Mucosa of stomach (tissue), 1 donor: Measurements from ENCODE around the gene TAF11L7.
"Not testable (repeated sequence)": the region's sequence is repeated elsewhere in the genome, so short reads cannot be mapped to it uniquely, and the experiment has no call there.

Source experiments
- H3K27me3 ChIP-seq: one replicate; pipeline ENCODE4 v1.7.0; 2013; ENCODE audit warnings: mild to moderate bottlenecking, low read length; ENCODE audit not compliant: control insufficient read depth, insufficient read depth
- H3K36me3 ChIP-seq: one replicate; pipeline ENCODE4 v1.7.0; 2013; ENCODE audit warnings: low read length; ENCODE audit not compliant: control insufficient read depth, insufficient read depth
- H3K4me1 ChIP-seq: one replicate; pipeline ENCODE4 v1.7.0; 2013; ENCODE audit warnings: mild to moderate bottlenecking, low read length; ENCODE audit not compliant: control insufficient read depth, insufficient read depth
- H3K4me3 ChIP-seq: one replicate; pipeline ENCODE4 v1.7.0; 2013; ENCODE audit warnings: low read length
- H3K9ac ChIP-seq: one replicate; pipeline ENCODE4 v1.7.0; 2013; ENCODE audit warnings: mild to moderate bottlenecking, low read length, moderate library complexity
- H3K9me3 ChIP-seq: one replicate; pipeline ENCODE4 v1.7.0; 2013; ENCODE audit warnings: mild to moderate bottlenecking, low read length, moderate library complexity; ENCODE audit not compliant: control insufficient read depth
- donor health status: Pancreatic carcinoma.

TAF11L7 gene

DNA sequence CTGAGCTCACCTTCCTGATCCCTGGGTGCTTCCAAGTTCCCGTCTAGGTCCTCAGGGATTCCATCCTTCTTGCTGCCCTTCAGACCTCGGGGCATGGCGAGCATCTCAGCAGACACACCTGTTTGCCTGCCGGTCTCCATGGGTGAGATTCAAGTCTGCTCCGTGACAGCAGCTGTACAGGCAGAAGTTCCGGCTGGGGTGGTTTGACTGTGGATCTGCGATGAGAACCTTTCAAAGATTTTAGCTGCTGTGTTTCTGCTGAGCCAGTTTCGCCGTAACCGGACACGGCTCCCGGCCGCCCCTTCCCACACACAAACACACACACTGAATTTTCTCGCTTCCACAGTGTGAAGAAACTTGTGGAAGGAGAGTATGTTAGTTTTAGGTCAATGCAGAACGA, 8.7 kb upstream of the TAF11L7 start, which contains the start of gene TAF11L9:
TAF11L9 (minus strand) TSS at position 140 of the 400 bp plus-strand sequence.
- H3K4me1 ChIP-seq, H3K27me3 ChIP-seq, H3K9me3 ChIP-seq, H3K9ac ChIP-seq, H3K4me3 ChIP-seq, H3K36me3 ChIP-seq: not testable (repeated sequence)

DNA sequence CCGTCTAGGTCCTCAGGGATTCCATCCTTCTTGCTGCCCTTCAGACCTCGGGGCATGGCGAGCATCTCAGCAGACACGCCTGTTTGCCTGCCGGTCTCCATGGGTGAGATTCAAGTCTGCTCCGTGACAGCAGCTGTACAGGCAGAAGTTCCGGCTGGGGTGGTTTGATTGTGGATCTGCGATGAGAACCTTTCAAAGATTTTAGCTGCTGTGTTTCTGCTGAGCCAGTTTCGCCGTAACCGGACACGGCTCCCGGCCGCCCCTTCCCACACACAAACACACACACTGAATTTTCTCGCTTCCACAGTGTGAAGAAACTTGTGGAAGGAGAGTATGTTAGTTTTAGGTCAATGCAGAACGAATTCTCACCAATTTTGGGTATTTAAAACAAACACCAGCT, 5.3 kb upstream of the TAF11L7 start, which contains the start of gene TAF11L8:
TAF11L8 (minus strand) TSS at position 101 of the 400 bp plus-strand sequence.
- H3K4me3 ChIP-seq, H3K4me1 ChIP-seq, H3K9me3 ChIP-seq, H3K27me3 ChIP-seq, H3K36me3 ChIP-seq, H3K9ac ChIP-seq: not testable (repeated sequence)
